Mesothelial cell of epicardium (in vitro differentiated cells): ENCODE results near the gene MYL5. TPM values are rescaled to one million over a fixed set of nuclear protein-coding genes. Genes with fewer than 3 reads are reported as not detected.
"Not testable (repeated sequence)": the region's sequence is repeated elsewhere in the genome, so short reads cannot be mapped to it uniquely, and the experiment has no call there.

Experiments
- DNase-seq, 2 experiments: peaks; one replicate each; pipeline ENCODE4 v3.0.0; 2021; ENCODE audit warnings: low spot score in 2 of 2; ENCODE audit not compliant: unreplicated experiment in 2 of 2
- H3K27ac Mint-ChIP-seq: 2 replicates; pipeline ENCODE4 v1.8.0; 2021; ENCODE audit warnings: mixed read lengths
- H3K27me3 Mint-ChIP-seq: 2 replicates; pipeline ENCODE4 v1.8.0; 2021; ENCODE audit warnings: low read depth, mixed read lengths
- H3K36me3 Mint-ChIP-seq: 2 replicates; pipeline ENCODE4 v1.8.0; 2021; ENCODE audit warnings: mixed read lengths
- H3K4me1 Mint-ChIP-seq: 2 replicates; pipeline ENCODE4 v1.8.0; 2021; ENCODE audit warnings: mixed read lengths
- H3K4me3 Mint-ChIP-seq: 2 replicates; pipeline ENCODE4 v1.8.0; 2021; ENCODE audit warnings: mild to moderate bottlenecking, moderate library complexity, mixed read lengths
- H3K9me3 Mint-ChIP-seq: 2 replicates; pipeline ENCODE4 v1.8.0; 2021; ENCODE audit warnings: mixed read lengths
- CTCF ChIP-seq: fragments of 200-600 bp; sonication (generic); IDR thresholded peaks from one replicate; pipeline ENCODE4 v1.5.0; 2021; ENCODE audit warnings: antibody characterized with exemption; ENCODE audit not compliant: unreplicated experiment
- total RNA-seq: library from RNA; stranded (reverse); gene quantifications from 3 replicates; pipeline ENCODE4 v1.2.1, GENCODE V29; 2021

MYL5 gene
- total RNA-seq, 1 donor from 2014 or later: 32.1 TPM

GRCh38 chr4:630656-631055 lies 43.7 kb upstream of the MYL5 start:
- H3K27me3 Mint-ChIP-seq: peaks cover 5% of the 10 kb centered on the region
- no peaks in the 10 kb centered on the region for H3K4me1 Mint-ChIP-seq
- H3K27ac Mint-ChIP-seq: no peak overlapping the region
- peaks cover 14% of the 10 kb centered on the region for H3K9me3 Mint-ChIP-seq
- DNase-seq: no peak
- TF ChIP-seq CTCF: no peak
- no peak overlapping the region for H3K4me3 Mint-ChIP-seq
- no peaks in the 10 kb centered on the region for H3K36me3 Mint-ChIP-seq

- peaks cover 7% of the 10 kb centered on the region for H3K27me3 Mint-ChIP-seq
- no peak for DNase-seq
- TF ChIP-seq CTCF: no peak
Observed at GRCh38 chr4:632196-632790, 42.0 kb upstream of the MYL5 start.

GRCh38 chr4:632926-633325 lies 41.4 kb upstream of the MYL5 start:
- Mint-ChIP-seq H3K36me3 (no peaks in the 10 kb centered on the region), H3K4me3 (no peak overlapping the region), H3K27me3 (peaks cover 11% of the 10 kb centered on the region), H3K4me1 (no peaks in the 10 kb centered on the region), H3K9me3 (peaks cover 14% of the 10 kb centered on the region), H3K27ac (no peak overlapping the region)
- no peak for DNase-seq
- TF ChIP-seq CTCF: no peak

More at GRCh38 chr4:632196-632790, 42.0 kb upstream of the MYL5 start:
- Mint-ChIP-seq H3K36me3 (no peaks in the 10 kb centered on the region), H3K27ac (no peak overlapping the region), H3K4me1 (no peaks in the 10 kb centered on the region), H3K9me3 (peaks cover 14% of the 10 kb centered on the region), H3K4me3 (no peak overlapping the region)

- peaks cover 13% of the 10 kb centered on the region for H3K27me3 Mint-ChIP-seq
- H3K4me1 Mint-ChIP-seq: no peaks in the 10 kb centered on the region
- H3K9me3 Mint-ChIP-seq: peaks cover 14% of the 10 kb centered on the region
- H3K27ac Mint-ChIP-seq: no peak overlapping the region
- H3K36me3 Mint-ChIP-seq: no peaks in the 10 kb centered on the region
- TF ChIP-seq CTCF: no peak
- no peak for DNase-seq
- no peak overlapping the region for H3K4me3 Mint-ChIP-seq
Observed at GRCh38 chr4:633406-633805, 40.9 kb upstream of the MYL5 start.

- peaks cover 14% of the 10 kb centered on the region for H3K9me3 Mint-ChIP-seq
- TF ChIP-seq CTCF: no peak
- no peak for DNase-seq
- peaks cover 15% of the 10 kb centered on the region for H3K27me3 Mint-ChIP-seq
- no peaks in the 10 kb centered on the region for H3K4me1 Mint-ChIP-seq
- H3K4me3 Mint-ChIP-seq: no peak overlapping the region
- no peaks in the 10 kb centered on the region for H3K36me3 Mint-ChIP-seq
- H3K27ac Mint-ChIP-seq: no peak overlapping the region
Observed at GRCh38 chr4:633976-634598, 40.3 kb upstream of the MYL5 start.

- Mint-ChIP-seq H3K27ac (no peak overlapping the region), H3K4me1 (no peaks in the 10 kb centered on the region), H3K4me3 (no peak overlapping the region), H3K36me3 (no peaks in the 10 kb centered on the region), H3K9me3 (peaks cover 14% of the 10 kb centered on the region), H3K27me3 (peaks cover 15% of the 10 kb centered on the region)
- TF ChIP-seq CTCF: no peak
- no peak for DNase-seq
Observed at GRCh38 chr4:634599-634985, 39.8 kb upstream of the MYL5 start.

GRCh38 chr4:635066-635835 lies 39.1 kb upstream of the MYL5 start:
- not testable (repeated sequence) for H3K4me1 Mint-ChIP-seq, DNase-seq, H3K4me3 Mint-ChIP-seq, H3K27ac Mint-ChIP-seq, H3K36me3 Mint-ChIP-seq
- Mint-ChIP-seq H3K27me3 (peaks cover 13% of the 10 kb centered on the region), H3K9me3 (peaks cover 14% of the 10 kb centered on the region)
